Liver (tissue), 3 donors: Measurements from ENCODE around the gene MCTP1.

ENCODE experiments used
- CTCF ChIP-seq: fragments of 150-350 bp; IDR thresholded peaks from 2 replicates; pipeline ENCODE4 v1.5.1; 2017; ENCODE audit warnings: improper control_type of control experiment, low read depth, low read length; ENCODE audit not compliant: missing input control
- EGR1 ChIP-seq, 2 donors: IDR thresholded peaks; 2 replicates each; pipeline ENCODE4 v1.6.1; 2016 to 2018; ENCODE audit warnings: antibody characterized with exemption in 2 of 2, low read depth in 2 of 2
- FOXA1 ChIP-seq: IDR thresholded peaks from 2 replicates; pipeline ENCODE4 v1.6.1; 2016; ENCODE audit warnings: antibody characterized with exemption
- GABPA ChIP-seq, 2 donors: IDR thresholded peaks in 1 of 2; conservative IDR thresholded peaks in 1 of 2; 2 replicates each; pipeline ENCODE4 v1.6.1; 2016; ENCODE audit warnings: antibody characterized with exemption in 2 of 2, mild to moderate bottlenecking in 1 of 2, moderate library complexity in 1 of 2
- JUND ChIP-seq, 2 donors: IDR thresholded peaks; 2 replicates each; pipeline ENCODE4 v1.6.1; 2016; ENCODE audit warnings: antibody characterized with exemption in 2 of 2
- RAD21 ChIP-seq, 2 donors: IDR thresholded peaks; 2 replicates each; pipeline ENCODE4 v1.6.1; 2016; ENCODE audit warnings: antibody characterized with exemption in 2 of 2, mild to moderate bottlenecking in 2 of 2
- REST ChIP-seq: IDR thresholded peaks from 2 replicates; pipeline ENCODE4 v1.6.1; 2016; ENCODE audit warnings: antibody characterized with exemption, mild to moderate bottlenecking
- RXRA ChIP-seq, 2 donors: IDR thresholded peaks; 2 replicates each; pipeline ENCODE4 v1.6.1; 2017 to 2018; ENCODE audit warnings: antibody characterized with exemption in 2 of 2, mild to moderate bottlenecking in 1 of 2
- TAF1 ChIP-seq: conservative IDR thresholded peaks from 2 replicates; pipeline ENCODE4 v1.6.1; 2016; ENCODE audit warnings: antibody characterized with exemption, mild to moderate bottlenecking
- TF ChIP-seq, protein P1 (sequence below): IDR thresholded peaks from 2 replicates; pipeline ENCODE4 v1.6.1; 2016; ENCODE audit warnings: antibody characterized with exemption
- TF ChIP-seq, protein P2 (sequence below): IDR thresholded peaks from 2 replicates; pipeline ENCODE4 v1.6.1; 2016; ENCODE audit warnings: antibody characterized with exemption
- TF ChIP-seq, protein P3 (sequence below): IDR thresholded peaks from 2 replicates; pipeline ENCODE4 v1.6.1; 2016; ENCODE audit warnings: antibody characterized with exemption
- donor health status: healthy.
- donor health status: healthy.

DNA sequence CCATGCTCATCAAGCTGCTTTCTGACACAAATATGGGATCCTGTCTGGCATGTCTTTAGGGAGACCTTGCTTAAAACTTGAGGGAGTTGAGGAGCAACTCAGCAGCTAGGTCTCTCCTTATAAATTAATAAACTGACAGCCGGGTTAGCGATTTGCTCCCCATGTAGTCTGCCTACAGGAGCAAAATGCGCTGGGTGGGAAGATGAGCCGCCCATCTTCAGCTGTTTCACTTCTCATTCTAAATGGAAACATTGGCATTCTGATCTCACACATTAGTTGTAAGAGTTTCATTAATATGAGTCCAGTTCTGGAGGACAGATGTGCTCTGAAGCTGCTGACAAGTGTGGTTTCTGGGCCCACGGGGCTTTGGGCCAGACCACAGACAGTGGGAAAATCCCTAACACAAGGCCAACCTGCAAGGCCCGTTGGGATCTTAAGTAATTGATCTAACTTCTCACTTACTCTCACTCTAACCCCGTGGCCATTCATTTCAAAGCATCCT is 197.0 kb downstream of the MCTP1 start:
- no peak for TF ChIP-seq FOXA1
- no peak for TF ChIP-seq RAD21 (IDR thresholded peaks at IDR 0.05)
- TF ChIP-seq CTCF: no peak
- no peak for TF ChIP-seq JUND (IDR thresholded peaks at IDR 0.05)
- no peak for TF ChIP-seq REST
- TF ChIP-seq, protein P1, sequence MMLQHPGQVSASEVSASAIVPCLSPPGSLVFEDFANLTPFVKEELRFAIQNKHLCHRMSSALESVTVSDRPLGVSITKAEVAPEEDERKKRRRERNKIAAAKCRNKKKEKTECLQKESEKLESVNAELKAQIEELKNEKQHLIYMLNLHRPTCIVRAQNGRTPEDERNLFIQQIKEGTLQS: no peak
- TF ChIP-seq TAF1: no peak
- TF ChIP-seq, protein P2, sequence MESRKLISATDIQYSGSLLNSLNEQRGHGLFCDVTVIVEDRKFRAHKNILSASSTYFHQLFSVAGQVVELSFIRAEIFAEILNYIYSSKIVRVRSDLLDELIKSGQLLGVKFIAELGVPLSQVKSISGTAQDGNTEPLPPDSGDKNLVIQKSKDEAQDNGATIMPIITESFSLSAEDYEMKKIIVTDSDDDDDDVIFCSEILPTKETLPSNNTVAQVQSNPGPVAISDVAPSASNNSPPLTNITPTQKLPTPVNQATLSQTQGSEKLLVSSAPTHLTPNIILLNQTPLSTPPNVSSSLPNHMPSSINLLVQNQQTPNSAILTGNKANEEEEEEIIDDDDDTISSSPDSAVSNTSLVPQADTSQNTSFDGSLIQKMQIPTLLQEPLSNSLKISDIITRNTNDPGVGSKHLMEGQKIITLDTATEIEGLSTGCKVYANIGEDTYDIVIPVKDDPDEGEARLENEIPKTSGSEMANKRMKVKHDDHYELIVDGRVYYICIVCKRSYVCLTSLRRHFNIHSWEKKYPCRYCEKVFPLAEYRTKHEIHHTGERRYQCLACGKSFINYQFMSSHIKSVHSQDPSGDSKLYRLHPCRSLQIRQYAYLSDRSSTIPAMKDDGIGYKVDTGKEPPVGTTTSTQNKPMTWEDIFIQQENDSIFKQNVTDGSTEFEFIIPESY: no peak
- TF ChIP-seq, protein P3, sequence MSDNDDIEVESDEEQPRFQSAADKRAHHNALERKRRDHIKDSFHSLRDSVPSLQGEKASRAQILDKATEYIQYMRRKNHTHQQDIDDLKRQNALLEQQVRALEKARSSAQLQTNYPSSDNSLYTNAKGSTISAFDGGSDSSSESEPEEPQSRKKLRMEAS: no peak
- no peak for TF ChIP-seq GABPA (IDR thresholded peaks at IDR 0.05 in 1 of 2, conservative IDR thresholded peaks at IDR 0.05 in 1 of 2)
- no peak for TF ChIP-seq EGR1 (IDR thresholded peaks at IDR 0.05; ENCODE audit: low read depth in 2 of 2)
- TF ChIP-seq RXRA (IDR thresholded peaks at IDR 0.05): no peak
